ENCODE measurements around the gene GDF2.

The GDF2 gene

DNA sequence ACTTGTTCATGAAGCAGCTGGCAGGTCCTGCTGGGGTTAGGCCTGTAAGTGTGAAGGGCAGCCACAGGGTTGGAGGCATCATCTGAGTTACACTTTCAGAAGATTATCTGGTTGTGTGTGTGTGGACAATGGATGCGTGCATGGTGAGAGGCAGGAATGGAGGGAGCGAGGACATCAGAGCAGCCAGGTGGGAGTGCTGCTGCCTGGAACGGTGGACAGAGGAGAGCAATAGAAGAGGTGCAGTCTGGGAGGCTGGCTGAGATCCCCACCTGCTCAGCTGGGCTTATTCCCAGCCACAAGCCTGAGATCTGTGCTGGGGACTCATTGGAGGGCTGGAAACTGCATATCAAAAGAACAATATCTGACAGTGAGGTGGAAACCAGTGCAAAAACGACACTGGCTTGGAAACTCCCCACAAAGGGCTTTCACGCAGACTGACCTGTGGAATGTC lies 44.0 kb downstream of the GDF2 start:
- DNase-seq (ENCODE audit: extremely low read depth, insufficient read length), result no peak
- H3K4me3 ChIP-seq (replicated peaks; ENCODE audit: low read depth, low read length), result no peak overlapping the region
- H3K27me3 ChIP-seq (replicated peaks; ENCODE audit: control insufficient read depth, insufficient read depth, low read length), result peaks cover 1% of the 10 kb centered on the region; the same call in 1 of the 2 replicates
- no peaks in the 10 kb centered on the region for H3K36me3 ChIP-seq (ENCODE audit: control insufficient read depth, insufficient read depth, low read length)
- TF ChIP-seq, protein P1, sequence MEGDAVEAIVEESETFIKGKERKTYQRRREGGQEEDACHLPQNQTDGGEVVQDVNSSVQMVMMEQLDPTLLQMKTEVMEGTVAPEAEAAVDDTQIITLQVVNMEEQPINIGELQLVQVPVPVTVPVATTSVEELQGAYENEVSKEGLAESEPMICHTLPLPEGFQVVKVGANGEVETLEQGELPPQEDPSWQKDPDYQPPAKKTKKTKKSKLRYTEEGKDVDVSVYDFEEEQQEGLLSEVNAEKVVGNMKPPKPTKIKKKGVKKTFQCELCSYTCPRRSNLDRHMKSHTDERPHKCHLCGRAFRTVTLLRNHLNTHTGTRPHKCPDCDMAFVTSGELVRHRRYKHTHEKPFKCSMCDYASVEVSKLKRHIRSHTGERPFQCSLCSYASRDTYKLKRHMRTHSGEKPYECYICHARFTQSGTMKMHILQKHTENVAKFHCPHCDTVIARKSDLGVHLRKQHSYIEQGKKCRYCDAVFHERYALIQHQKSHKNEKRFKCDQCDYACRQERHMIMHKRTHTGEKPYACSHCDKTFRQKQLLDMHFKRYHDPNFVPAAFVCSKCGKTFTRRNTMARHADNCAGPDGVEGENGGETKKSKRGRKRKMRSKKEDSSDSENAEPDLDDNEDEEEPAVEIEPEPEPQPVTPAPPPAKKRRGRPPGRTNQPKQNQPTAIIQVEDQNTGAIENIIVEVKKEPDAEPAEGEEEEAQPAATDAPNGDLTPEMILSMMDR (IDR thresholded peaks at IDR 0.05; ENCODE audit: insufficient read depth, low read length, poor library complexity, severe bottlenecking), result no peak

DNA sequence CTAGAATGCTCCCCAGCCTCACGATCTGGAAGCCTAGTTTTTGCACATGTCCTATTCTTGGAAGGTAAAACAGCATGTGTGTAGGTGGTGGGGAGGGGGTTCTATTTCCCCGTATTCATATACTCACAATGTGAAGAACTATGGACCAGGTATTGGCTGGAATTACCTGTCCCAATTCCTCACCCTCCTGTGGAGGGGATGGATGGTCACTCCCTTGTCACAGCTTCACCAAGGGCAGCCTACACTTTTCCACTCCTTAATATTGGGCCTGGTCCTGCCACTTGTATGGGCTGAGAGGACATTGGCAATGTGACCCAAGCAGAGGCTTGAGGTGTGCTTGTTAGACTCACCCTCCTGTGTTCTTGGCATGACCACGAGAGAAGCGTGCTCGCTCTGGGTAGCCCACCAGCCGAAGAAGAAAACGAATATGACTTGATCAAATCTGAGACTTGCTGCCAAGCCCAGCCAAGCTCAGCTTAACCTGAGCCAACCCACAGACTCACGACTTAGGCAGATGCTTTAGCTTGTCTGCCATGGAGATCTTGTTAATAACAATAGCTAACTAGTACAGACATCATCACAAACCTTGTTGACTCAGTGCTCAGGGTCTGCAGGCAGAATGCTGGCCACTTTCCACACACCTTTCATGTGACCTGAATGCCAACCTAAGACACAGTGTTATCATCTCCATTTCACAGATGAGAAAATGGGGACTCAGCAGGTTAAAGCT lies 44.6 kb downstream of the GDF2 start:
- DNase-seq (ENCODE audit: extremely low read depth, insufficient read length), result no peak
- Histone ChIP-seq H3K4me3 (replicated peaks; ENCODE audit: low read depth, low read length) (no peak overlapping the region), H3K27me3 (replicated peaks; ENCODE audit: control insufficient read depth, insufficient read depth, low read length) (peaks cover 1% of the 10 kb centered on the region; the same call in 1 of the 2 replicates), H3K36me3 (ENCODE audit: control insufficient read depth, insufficient read depth, low read length) (no peaks in the 10 kb centered on the region)
- TF ChIP-seq, protein P1 (IDR thresholded peaks at IDR 0.05; ENCODE audit: insufficient read depth, low read length, poor library complexity, severe bottlenecking), result no peak

DNA sequence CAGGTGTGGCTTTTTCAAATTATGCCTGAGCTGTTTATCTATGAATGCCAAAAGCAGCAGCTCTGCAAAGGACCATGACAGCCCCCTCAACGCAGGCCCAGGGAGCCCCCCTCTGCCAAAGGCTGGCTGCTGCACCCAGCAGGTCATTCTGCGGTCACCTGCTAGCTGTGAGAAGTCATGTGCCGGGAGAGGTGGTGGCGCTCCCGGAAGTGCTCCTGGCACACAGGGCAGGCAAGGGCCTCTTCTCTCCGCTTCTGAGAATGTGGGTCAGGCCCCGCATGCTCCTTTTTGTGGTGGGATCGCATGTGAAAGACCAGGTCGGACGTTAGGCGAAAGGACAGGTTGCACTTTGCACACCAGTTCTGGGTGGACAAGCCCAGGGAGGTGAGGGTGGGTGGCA lies 45.4 kb downstream of the GDF2 start:
- Histone ChIP-seq H3K4me3 (replicated peaks; ENCODE audit: low read depth, low read length) (no peak overlapping the region), H3K27me3 (replicated peaks; ENCODE audit: control insufficient read depth, insufficient read depth, low read length) (peaks cover 1% of the 10 kb centered on the region; the same call in 1 of the 2 replicates), H3K36me3 (ENCODE audit: control insufficient read depth, insufficient read depth, low read length) (no peaks in the 10 kb centered on the region)
- TF ChIP-seq, protein P1 (IDR thresholded peaks at IDR 0.05; ENCODE audit: insufficient read depth, low read length, poor library complexity, severe bottlenecking), result no peak
- DNase-seq (ENCODE audit: extremely low read depth, insufficient read length), result no peak

DNA sequence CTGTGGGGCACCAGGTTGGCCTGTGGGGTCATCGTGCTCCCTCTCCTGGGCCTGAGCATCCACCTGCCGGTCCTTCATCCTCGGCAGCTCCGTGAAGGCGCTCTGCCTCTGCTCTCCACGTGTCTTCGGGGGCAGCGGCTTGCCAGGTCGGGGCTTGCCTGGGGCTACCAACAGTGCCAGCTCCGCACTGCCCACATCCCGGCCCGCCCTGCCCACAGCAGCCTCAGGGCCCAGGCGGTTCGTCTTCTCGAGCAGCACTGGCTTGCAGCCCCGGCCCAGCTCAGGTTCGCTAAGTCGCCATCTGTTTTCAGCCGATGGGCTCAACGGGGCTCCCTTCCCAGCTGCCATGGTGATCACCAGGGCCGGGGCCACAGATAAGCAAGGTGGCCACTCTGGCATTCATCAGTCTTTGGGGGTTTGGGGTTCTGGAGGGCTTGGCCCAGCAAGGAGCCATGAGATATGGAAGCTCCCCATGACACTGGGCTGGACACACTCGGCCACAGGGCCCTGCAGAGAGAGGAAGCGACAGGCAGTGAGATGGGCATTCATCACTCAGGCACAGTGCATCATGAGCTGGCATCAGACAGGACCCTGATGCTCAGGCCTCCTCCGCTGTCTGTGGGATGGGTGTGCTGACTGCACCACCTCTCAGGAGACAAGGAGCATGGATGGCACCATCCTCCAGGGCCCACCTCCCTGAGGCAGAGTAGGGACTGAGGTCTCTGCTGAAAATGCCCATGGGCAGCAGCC lies 46.4 kb downstream of the GDF2 start:
- peaks cover 1% of the 10 kb centered on the region; the same call in 1 of the 2 replicates for H3K27me3 ChIP-seq (replicated peaks; ENCODE audit: control insufficient read depth, insufficient read depth, low read length)
- H3K36me3 ChIP-seq (ENCODE audit: control insufficient read depth, insufficient read depth, low read length), result no peaks in the 10 kb centered on the region
- H3K4me3 ChIP-seq (replicated peaks; ENCODE audit: low read depth, low read length), result no peak overlapping the region
- no peak for DNase-seq (ENCODE audit: extremely low read depth, insufficient read length)
- TF ChIP-seq, protein P1 (IDR thresholded peaks at IDR 0.05; ENCODE audit: insufficient read depth, low read length, poor library complexity, severe bottlenecking), result no peak

DNA sequence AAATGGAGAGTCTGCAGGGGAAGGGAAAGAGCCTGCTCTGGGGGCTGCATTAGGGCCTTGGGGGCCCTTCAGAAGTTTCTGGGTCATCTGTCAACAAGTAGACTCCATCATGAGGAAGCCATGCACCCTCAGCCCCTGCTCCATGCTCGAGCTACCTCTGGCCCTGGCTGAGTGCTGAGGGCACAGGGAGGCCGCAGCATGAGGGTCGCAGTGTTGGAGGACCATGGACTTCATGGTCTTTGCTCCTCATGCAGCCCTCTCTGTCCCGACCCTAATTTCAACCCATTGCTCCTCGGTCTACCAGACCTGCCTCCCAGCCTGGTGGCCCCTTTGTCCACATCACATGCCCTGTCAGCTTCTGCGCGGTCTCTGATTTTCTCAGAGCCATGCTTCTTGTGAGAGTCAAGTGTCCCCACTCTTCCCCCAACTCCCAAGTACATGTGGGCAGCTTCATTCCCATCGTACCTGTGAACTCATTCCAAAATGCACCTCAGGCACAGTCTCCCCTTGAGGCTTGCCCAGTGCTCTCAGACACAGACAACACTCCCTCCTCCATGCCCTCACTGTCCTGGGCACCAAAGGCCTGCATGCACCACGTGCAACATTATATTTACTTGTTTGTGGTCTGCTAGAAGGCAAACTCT lies 47.1 kb downstream of the GDF2 start:
- no peak for DNase-seq (ENCODE audit: extremely low read depth, insufficient read length)
- no peak overlapping the region for H3K4me3 ChIP-seq (replicated peaks; ENCODE audit: low read depth, low read length)
- TF ChIP-seq, protein P1 (IDR thresholded peaks at IDR 0.05; ENCODE audit: insufficient read depth, low read length, poor library complexity, severe bottlenecking), result no peak
- H3K27me3 ChIP-seq (replicated peaks; ENCODE audit: control insufficient read depth, insufficient read depth, low read length), result peaks cover 1% of the 10 kb centered on the region; the same call in 1 of the 2 replicates
- H3K36me3 ChIP-seq (ENCODE audit: control insufficient read depth, insufficient read depth, low read length), result no peaks in the 10 kb centered on the region

Data from GM06990 (cell line).